IPS DF 4.7 (cell line): ENCODE measurements around the gene THSD4.

Experiments used
- DNase-seq: peaks from one replicate; pipeline ENCODE4 v3.0.0-alpha.2; 2013; ENCODE audit warnings: low spot score; ENCODE audit errors: extremely low read depth

The THSD4 gene

GRCh38 chr15:71742964-71743363 is 627.7 kb downstream of the THSD4 start:
- DNase-seq, result no peak

- peak; percentile 33 for DNase-seq
Measured at GRCh38 chr15:71743861-71744382, 628.7 kb downstream of the THSD4 start.

- DNase-seq, result no peak
Measured at GRCh38 chr15:71746719-71747118, 631.4 kb downstream of the THSD4 start.

- DNase-seq, result no peak
Measured at GRCh38 chr15:71747128-71748083, 632.1 kb downstream of the THSD4 start.

- no peak for DNase-seq
Measured at GRCh38 chr15:71748293-71748718, 633.0 kb downstream of the THSD4 start.

- no peak for DNase-seq
Measured at GRCh38 chr15:71749500-71749899, 634.2 kb downstream of the THSD4 start.

- DNase-seq, result no peak
Measured at GRCh38 chr15:71752128-71752527, 636.9 kb downstream of the THSD4 start.

GRCh38 chr15:71752604-71753289 is 637.5 kb downstream of the THSD4 start:
- peak; percentile 16 for DNase-seq

GRCh38 chr15:71753346-71753745 is 638.1 kb downstream of the THSD4 start:
- no peak for DNase-seq

GRCh38 chr15:71754660-71755059 is 639.4 kb downstream of the THSD4 start:
- no peak for DNase-seq

- DNase-seq, result no peak
Measured at GRCh38 chr15:71755092-71755970, 640.1 kb downstream of the THSD4 start.

- DNase-seq, result no peak
Measured at GRCh38 chr15:71756599-71757352, 641.5 kb downstream of the THSD4 start.

- no peak for DNase-seq
Measured at GRCh38 chr15:71757741-71758530, 642.7 kb downstream of the THSD4 start.

- no peak for DNase-seq
Measured at GRCh38 chr15:71758711-71759110, 643.4 kb downstream of the THSD4 start.

- no peak for DNase-seq
Measured at GRCh38 chr15:71760852-71761251, 645.6 kb downstream of the THSD4 start.

GRCh38 chr15:71761649-71762048 is 646.4 kb downstream of the THSD4 start:
- DNase-seq, result no peak

- DNase-seq, result no peak
Measured at GRCh38 chr15:71768184-71768583, 652.9 kb downstream of the THSD4 start.

GRCh38 chr15:71773206-71773859 is 658.1 kb downstream of the THSD4 start:
- no peak for DNase-seq

- DNase-seq, result no peak
Measured at GRCh38 chr15:71775856-71776255, 660.6 kb downstream of the THSD4 start.
